Peyer's patch (tissue), 4 donors: ENCODE results near the gene CERS3.

Experiments
- POLR2A ChIP-seq, 2 donors: fragments of 450-650 bp; IDR thresholded peaks; one replicate each; pipeline ENCODE4 v1.5.1; 2017; ENCODE audit warnings: antibody characterized with exemption in 2 of 2, mild to moderate bottlenecking in 2 of 2, moderate library complexity in 2 of 2
- TF ChIP-seq, protein P1 (sequence below), 6 experiments: fragments of 450-650 bp in 4 of 6; fragments of 200-600 bp in 2 of 6; sonication (generic) in 1 of 6; IDR thresholded peaks; one replicate each; pipeline ENCODE4 v1.5.1; 2017 to 2019; ENCODE audit warnings: antibody characterized with exemption in 6 of 6, mild to moderate bottlenecking in 3 of 6, moderate library complexity in 1 of 6

DNA sequence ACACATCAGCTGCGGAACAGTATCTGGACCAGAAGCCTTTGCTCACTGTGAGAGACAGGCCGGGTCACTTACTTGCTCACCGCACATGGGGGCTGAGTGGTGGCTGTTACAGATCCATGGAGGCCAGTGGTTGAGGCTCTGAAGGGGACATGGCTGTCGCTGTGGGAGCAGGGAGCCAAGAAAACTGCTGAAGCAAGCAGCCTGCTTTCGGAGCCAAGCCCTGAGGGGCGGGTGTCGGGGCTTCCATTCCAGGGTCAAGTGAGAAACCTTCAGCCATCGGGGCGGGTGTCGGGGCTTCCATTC is 144.7 kb downstream of the CERS3 start:
- TF ChIP-seq, protein P1, sequence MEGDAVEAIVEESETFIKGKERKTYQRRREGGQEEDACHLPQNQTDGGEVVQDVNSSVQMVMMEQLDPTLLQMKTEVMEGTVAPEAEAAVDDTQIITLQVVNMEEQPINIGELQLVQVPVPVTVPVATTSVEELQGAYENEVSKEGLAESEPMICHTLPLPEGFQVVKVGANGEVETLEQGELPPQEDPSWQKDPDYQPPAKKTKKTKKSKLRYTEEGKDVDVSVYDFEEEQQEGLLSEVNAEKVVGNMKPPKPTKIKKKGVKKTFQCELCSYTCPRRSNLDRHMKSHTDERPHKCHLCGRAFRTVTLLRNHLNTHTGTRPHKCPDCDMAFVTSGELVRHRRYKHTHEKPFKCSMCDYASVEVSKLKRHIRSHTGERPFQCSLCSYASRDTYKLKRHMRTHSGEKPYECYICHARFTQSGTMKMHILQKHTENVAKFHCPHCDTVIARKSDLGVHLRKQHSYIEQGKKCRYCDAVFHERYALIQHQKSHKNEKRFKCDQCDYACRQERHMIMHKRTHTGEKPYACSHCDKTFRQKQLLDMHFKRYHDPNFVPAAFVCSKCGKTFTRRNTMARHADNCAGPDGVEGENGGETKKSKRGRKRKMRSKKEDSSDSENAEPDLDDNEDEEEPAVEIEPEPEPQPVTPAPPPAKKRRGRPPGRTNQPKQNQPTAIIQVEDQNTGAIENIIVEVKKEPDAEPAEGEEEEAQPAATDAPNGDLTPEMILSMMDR (IDR thresholded peaks at IDR 0.05): no peak
- TF ChIP-seq POLR2A (IDR thresholded peaks at IDR 0.05): no peak
